Kidney (tissue), 14 donors: ENCODE results near the gene PRTN3. TPM values are rescaled to one million over a fixed set of nuclear protein-coding genes. Genes with fewer than 3 reads are reported as not detected.

Experiments used
- DNase-seq, 5 donors: peaks; one replicate each; pipeline ENCODE4 v3.0.0-alpha.2; 2013 to 2020
- FAIRE-seq: peaks from 2 replicates; lab custom pipeline; 2012; peaks lifted over from hg19 to GRCh38; lab: Jason Lieb, UNC
- H3K27ac ChIP-seq, 2 donors: one replicate each; pipeline ENCODE4 v1.7.0; 2013; ENCODE audit warnings: low read depth in 2 of 2, low read length in 2 of 2, inconsistent platforms in 1 of 2
- H3K27me3 ChIP-seq: one replicate; pipeline ENCODE4 v1.7.1; 2013; ENCODE audit warnings: low read length, inconsistent platforms; ENCODE audit not compliant: control insufficient read depth, insufficient read depth
- H3K36me3 ChIP-seq, 3 donors: one replicate each; pipeline versions ENCODE4 v1.7.0 to v1.7.1; 2013; ENCODE audit warnings: low read length in 3 of 3, control low read depth in 1 of 3, inconsistent platforms in 1 of 3; ENCODE audit not compliant: insufficient read depth in 3 of 3, control insufficient read depth in 2 of 3
- H3K4me1 ChIP-seq, 3 donors: one replicate each; pipeline versions ENCODE4 v1.7.0 to v1.7.1; 2013; ENCODE audit warnings: low read length in 3 of 3, inconsistent platforms in 1 of 3, low read depth in 1 of 3; ENCODE audit not compliant: control insufficient read depth in 2 of 3, insufficient read depth in 2 of 3
- H3K4me3 ChIP-seq, 3 donors: one replicate each; pipeline versions ENCODE4 v1.7.0 to v1.8.1; 2013; ENCODE audit warnings: low read length in 3 of 3, control low read depth in 1 of 3, inconsistent platforms in 1 of 3
- H3K9ac ChIP-seq, 3 donors: one replicate each; pipeline versions ENCODE4 v1.7.0 to v1.7.1; 2013; ENCODE audit warnings: low read length in 3 of 3, control low read depth in 1 of 3, inconsistent platforms in 1 of 3
- H3K9me3 ChIP-seq, 3 donors: one replicate each; pipeline versions ENCODE4 v1.7.0 to v1.7.1; 2013; ENCODE audit warnings: low read length in 3 of 3, control low read depth in 1 of 3, inconsistent platforms in 1 of 3; ENCODE audit not compliant: control insufficient read depth in 2 of 3, insufficient read depth in 1 of 3
- CTCF ChIP-seq: IDR thresholded peaks from 3 replicates; pipeline ENCODE4 v1.5.1; 2012; ENCODE audit warnings: mild to moderate bottlenecking, moderate library complexity, borderline replicate concordance; ENCODE audit not compliant: insufficient read depth; ENCODE audit errors: extremely low read depth
- intact Hi-C: fragments of 100-400 bp; cut with DNase I; formaldehyde crosslinking; loops from one replicate; pipeline ENCODE4 v1.11.1; 2022
- polyA plus RNA-seq: library from polyadenylated mRNA; stranded (reverse); fragments of 350-450 nt; fragmentation: Illumina TruSeq; extraction: RNeasy Lipid Tissue Mini Kit (QIAGEN cat#74804); gene quantifications from one replicate; pipeline ENCODE4 v1.2.3, GENCODE V29; 2014; ENCODE audit warnings: low read depth, low replicate concordance; ENCODE audit not compliant: insufficient read depth
- total RNA-seq: library from RNA; stranded (reverse); fragmentation: NEBNext Ultra II Directional; extraction: Animal tissue kit (Norgen Biotek cat#: 25700); gene quantifications from one replicate; pipeline ENCODE4 v1.2.1, GENCODE V29; 2021
- donor health status: control.
- donor health status: control.
- donor health status: control.
- donor health status: control.
- donor health status: control.
- donor health status: DM: yes; HTN: yes; CAD: no.
- donor health status: Normal renal cell carcinoma (clear cell type).

The PRTN3 gene
- total and polyA plus RNA-seq, 2 donors from 2014 or later, result not detected

GRCh38 chr19:803099-803561 lies 37.7 kb upstream of the PRTN3 start:
- Histone ChIP-seq H3K9ac (no peak overlapping the region), H3K9me3 (no peaks in the 10 kb centered on the region), H3K27ac (no peak overlapping the region), H3K27me3 (no peaks in the 10 kb centered on the region), H3K4me3 (no peak overlapping the region), H3K4me1 (peaks cover 0 to 44% (median 25%) of the 10 kb centered on the region in 3 donors), H3K36me3 (peaks cover 3 to 41% (median 25%) of the 10 kb centered on the region in 3 donors)
- peak in 1 of 5 donors; percentile 71 for DNase-seq
- intact Hi-C loops, result no loop called here
- no peak for FAIRE-seq
- TF ChIP-seq CTCF, result no peak

DNA sequence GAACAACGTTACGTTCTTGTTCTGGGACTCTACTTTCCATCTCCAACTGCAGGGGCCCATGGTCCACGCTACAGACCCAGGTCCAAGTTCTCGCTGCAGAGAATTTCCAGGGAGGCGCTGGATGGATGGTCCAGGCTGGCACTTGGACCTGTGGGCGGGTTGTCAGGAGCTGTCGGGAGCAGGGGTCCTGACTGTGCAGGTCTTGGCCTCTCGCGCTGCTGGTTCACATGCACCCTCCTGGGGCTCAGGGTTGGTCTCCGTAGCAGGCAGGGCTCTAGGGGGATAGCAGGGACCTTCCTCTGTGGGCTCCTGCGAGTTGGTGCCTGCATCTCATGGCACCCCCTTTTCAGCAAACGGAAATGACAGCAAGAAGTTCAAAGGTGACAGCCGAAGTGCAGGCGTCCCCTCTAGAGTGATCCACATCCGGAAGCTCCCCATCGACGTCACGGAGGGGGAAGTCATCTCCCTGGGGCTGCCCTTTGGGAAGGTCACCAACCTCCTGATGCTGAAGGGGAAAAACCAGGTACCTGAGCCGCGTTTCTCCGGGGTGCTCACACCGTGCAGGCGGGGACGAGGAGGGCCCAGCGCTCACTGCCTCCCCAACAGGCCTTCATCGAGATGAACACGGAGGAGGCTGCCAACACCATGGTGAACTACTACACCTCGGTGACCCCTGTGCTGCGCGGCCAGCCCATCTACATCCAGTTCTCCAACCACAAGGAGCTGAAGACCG lies 36.9 kb upstream of the PRTN3 start:
- DNase-seq (peak in 1 of 5 donors; percentile 68), FAIRE-seq (no peak)
- peaks cover 3 to 45% (median 25%) of the 10 kb centered on the region in 3 donors for H3K36me3 ChIP-seq
- no peaks in the 10 kb centered on the region for H3K27me3 ChIP-seq
- no peak overlapping the region for H3K9ac ChIP-seq
- H3K4me3 ChIP-seq, result no peak overlapping the region
- H3K4me1 ChIP-seq, result peaks cover 0 to 43% (median 25%) of the 10 kb centered on the region in 3 donors
- intact Hi-C loops, result no loop called here
- TF ChIP-seq CTCF, result no peak
- H3K9me3 ChIP-seq, result no peaks in the 10 kb centered on the region
- H3K27ac ChIP-seq, result no peak overlapping the region

DNA sequence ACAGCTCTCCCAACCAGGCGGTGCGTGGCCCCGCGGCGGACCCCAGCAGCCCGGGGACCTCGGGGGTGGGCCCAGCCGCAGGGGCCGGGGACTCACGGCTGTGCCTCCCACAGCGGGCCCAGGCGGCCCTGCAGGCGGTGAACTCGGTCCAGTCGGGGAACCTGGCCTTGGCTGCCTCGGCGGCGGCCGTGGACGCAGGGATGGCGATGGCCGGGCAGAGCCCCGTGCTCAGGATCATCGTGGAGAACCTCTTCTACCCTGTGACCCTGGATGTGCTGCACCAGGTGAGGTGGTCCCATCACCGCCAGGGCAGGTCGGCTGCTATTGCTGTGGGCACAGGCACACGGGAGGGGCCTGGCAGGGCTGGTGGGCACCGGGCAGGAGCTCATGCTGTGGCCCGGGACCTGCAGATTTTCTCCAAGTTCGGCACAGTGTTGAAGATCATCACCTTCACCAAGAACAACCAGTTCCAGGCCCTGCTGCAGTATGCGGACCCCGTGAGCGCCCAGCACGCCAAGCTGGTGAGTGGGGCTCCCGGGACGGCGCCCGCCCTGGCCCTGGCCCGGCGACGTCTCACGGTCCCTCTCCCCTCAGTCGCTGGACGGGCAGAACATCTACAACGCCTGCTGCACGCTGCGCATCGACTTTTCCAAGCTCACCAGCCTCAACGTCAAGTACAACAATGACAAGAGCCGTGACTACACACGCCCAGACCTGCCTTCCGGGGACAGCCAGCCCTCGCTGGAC lies 36.2 kb upstream of the PRTN3 start:
- Histone ChIP-seq H3K36me3 (peaks cover 5 to 49% (median 25%) of the 10 kb centered on the region in 3 donors), H3K27ac (no peak overlapping the region), H3K9ac (no peak overlapping the region), H3K4me1 (peaks cover 0 to 36% (median 22%) of the 10 kb centered on the region in 3 donors), H3K4me3 (no peak overlapping the region), H3K27me3 (no peaks in the 10 kb centered on the region), H3K9me3 (no peaks in the 10 kb centered on the region)
- intact Hi-C loops, result no loop called here
- DNase-seq, result peak in 1 of 5 donors; percentile 64
- no peak for FAIRE-seq
- TF ChIP-seq CTCF, result no peak
